GM18519 (cell line): ENCODE measurements around the gene PPP2R5A.

Experiments used
- ATAC-seq: cut with Tn5 transposase; IDR thresholded peaks from one replicate; pipeline ENCODE4 v1.9.1; 2021; ENCODE audit warnings: mild to moderate bottlenecking, moderate library complexity; ENCODE audit not compliant: unreplicated experiment, low FRiP score

PPP2R5A gene

GRCh38 chr1:212401838-212402582, 116.8 kb downstream of the PPP2R5A start:
- ATAC-seq: no peak

GRCh38 chr1:212402666-212403321, 117.6 kb downstream of the PPP2R5A start:
- no peak for ATAC-seq

- no peak for ATAC-seq
These were observed 125.1 kb downstream of the PPP2R5A start for GRCh38 chr1:212410231-212410820.
